ENCODE results near the gene TTC38. TPM values are rescaled to one million over a fixed set of nuclear protein-coding genes. Genes with fewer than 3 reads are reported as not detected.
A peak's percentile ranks its signal among the peaks of the same experiment; 100 is the strongest.

Gene TTC38
- total and polyA plus RNA-seq, 4 donors = 14.8 to 33.9 (median 28.6) TPM

- Histone ChIP-seq H3K4me3 (no peak overlapping the region), H3K9ac (ENCODE audit: insufficient read depth in 1 of 2, low read length in 2 of 2) (no peak overlapping the region)
- 93 to 94% methylated on average over 2 of the region's 2 CpGs for WGBS, 2 donors
Observed at GRCh38 chr22:46247443-46247975, 20.3 kb upstream of the TTC38 start.

GRCh38 chr22:46250035-46250782 is 17.6 kb upstream of the TTC38 start, which contains the start of gene CDPF1:
TSS of gene CDPF1 (minus strand) at chr22:46250293. CDS start at chr22:46248284, 2,009 bp downstream.
- H3K9me3 ChIP-seq (ENCODE audit: control insufficient read depth in 4 of 4, insufficient read depth in 3 of 4, low read length in 3 of 4) = no peaks in the 10 kb centered on the region
- ATAC-seq (ENCODE audit: insufficient read depth, low FRiP score) (peak; percentile 99), DNase-seq (peak; percentile 82 to 93 (median 88))
- no peak for TF ChIP-seq CTCF (IDR thresholded peaks at IDR 0.05; ENCODE audit: control extremely low read depth, extremely low read depth)
- peaks cover 0 to 4% (median 0%) of the 10 kb centered on the region in 4 donors for H3K36me3 ChIP-seq (ENCODE audit: control insufficient read depth in 4 of 4, insufficient read depth in 4 of 4, low read length in 4 of 4)
- no peaks in the 10 kb centered on the region for H3K27me3 ChIP-seq (ENCODE audit: control insufficient read depth in 3 of 3, insufficient read depth in 3 of 3, low read length in 2 of 3)
- peak within 1 kb of the TSS; percentile 23 to 46 for H3K9ac ChIP-seq (ENCODE audit: insufficient read depth in 1 of 2, low read length in 2 of 2)
- peak within 1 kb of the TSS; percentile 90 to 97 for H3K27ac ChIP-seq (ENCODE audit: low read depth in 1 of 2, low read length in 1 of 2)
- H3K4me1 ChIP-seq (ENCODE audit: control insufficient read depth in 5 of 5, insufficient read depth in 5 of 5, low read length in 5 of 5) = peaks cover 2 to 22% (median 5%) of the 10 kb centered on the region in 5 donors
- 0% methylated on average over 70 to 89 of the region's 89 CpGs for WGBS, 2 donors
- H3K4me3 ChIP-seq = peak within 1 kb of the TSS; percentile 77

More at GRCh38 chr22:46247443-46247975, 20.3 kb upstream of the TTC38 start:
- Histone ChIP-seq H3K27me3 (ENCODE audit: control insufficient read depth in 3 of 3, insufficient read depth in 3 of 3, low read length in 2 of 3) (no peaks in the 10 kb centered on the region), H3K4me1 (ENCODE audit: control insufficient read depth in 5 of 5, insufficient read depth in 5 of 5, low read length in 5 of 5) (peaks cover 2 to 26% (median 5%) of the 10 kb centered on the region in 5 donors), H3K36me3 (ENCODE audit: control insufficient read depth in 4 of 4, insufficient read depth in 4 of 4, low read length in 4 of 4) (peaks cover 0 to 11% (median 7%) of the 10 kb centered on the region in 4 donors), H3K27ac (ENCODE audit: low read depth in 1 of 2, low read length in 1 of 2) (no peak overlapping the region), H3K9me3 (ENCODE audit: control insufficient read depth in 4 of 4, insufficient read depth in 3 of 4, low read length in 3 of 4) (no peaks in the 10 kb centered on the region)
- DNase-seq = no peak
- no peak for TF ChIP-seq CTCF (IDR thresholded peaks at IDR 0.05; ENCODE audit: control extremely low read depth, extremely low read depth)
- ATAC-seq (ENCODE audit: insufficient read depth, low FRiP score) = no peak

- Histone ChIP-seq H3K36me3 (ENCODE audit: control insufficient read depth in 4 of 4, insufficient read depth in 4 of 4, low read length in 4 of 4) (peaks cover 0 to 4% (median 0%) of the 10 kb centered on the region in 4 donors), H3K9ac (ENCODE audit: insufficient read depth in 1 of 2, low read length in 2 of 2) (peak overlapping the region in 1 of 2 donors; percentile 46), H3K9me3 (ENCODE audit: control insufficient read depth in 4 of 4, insufficient read depth in 3 of 4, low read length in 3 of 4) (no peaks in the 10 kb centered on the region), H3K4me3 (peak overlapping the region; percentile 77), H3K4me1 (ENCODE audit: control insufficient read depth in 5 of 5, insufficient read depth in 5 of 5, low read length in 5 of 5) (peaks cover under 1 to 17% (median 5%) of the 10 kb centered on the region in 5 donors), H3K27me3 (ENCODE audit: control insufficient read depth in 3 of 3, insufficient read depth in 3 of 3, low read length in 2 of 3) (no peaks in the 10 kb centered on the region), H3K27ac (ENCODE audit: low read depth in 1 of 2, low read length in 1 of 2) (peak overlapping the region; percentile 90 to 97)
- ATAC-seq (ENCODE audit: insufficient read depth, low FRiP score) (no peak), DNase-seq (no peak)
- WGBS, 2 donors = 6 to 8% methylated on average over 23 to 25 of the region's 25 CpGs
- TF ChIP-seq CTCF (IDR thresholded peaks at IDR 0.05; ENCODE audit: control extremely low read depth, extremely low read depth) = no peak
Observed at GRCh38 chr22:46250783-46251125, 17.1 kb upstream of the TTC38 start.

Measured in lung (tissue), 12 donors.